ENCODE results near the gene RUNX3. TPM values are rescaled to one million over a fixed set of nuclear protein-coding genes. Genes with fewer than 3 reads are reported as not detected.

RUNX3 gene
- total RNA-seq, 4 donors from 2014 or later: 0.26 to 1.7 (median 1.6) TPM; not detected in 1

DNA sequence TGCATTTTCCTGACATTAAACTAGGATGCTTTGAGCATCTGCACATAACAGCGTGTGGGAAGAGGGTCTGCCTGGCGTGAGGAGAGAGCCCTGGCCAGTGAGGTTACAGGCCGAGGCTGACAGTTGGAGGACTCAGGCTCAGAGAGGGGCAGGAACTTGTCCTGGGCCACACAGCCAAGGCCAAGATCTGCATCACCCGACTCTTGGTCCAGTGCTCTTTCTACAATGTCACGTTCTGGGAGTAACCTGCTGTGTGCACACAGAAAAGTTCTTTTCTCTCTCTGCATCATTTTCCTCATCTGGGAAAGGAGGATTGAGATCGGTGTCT lies 42.8 kb upstream of the RUNX3 start:
- intact Hi-C loops (cut with DNase I; ENCODE audit: low total_unique reads): no loop called here
- TF ChIP-seq, protein P1, sequence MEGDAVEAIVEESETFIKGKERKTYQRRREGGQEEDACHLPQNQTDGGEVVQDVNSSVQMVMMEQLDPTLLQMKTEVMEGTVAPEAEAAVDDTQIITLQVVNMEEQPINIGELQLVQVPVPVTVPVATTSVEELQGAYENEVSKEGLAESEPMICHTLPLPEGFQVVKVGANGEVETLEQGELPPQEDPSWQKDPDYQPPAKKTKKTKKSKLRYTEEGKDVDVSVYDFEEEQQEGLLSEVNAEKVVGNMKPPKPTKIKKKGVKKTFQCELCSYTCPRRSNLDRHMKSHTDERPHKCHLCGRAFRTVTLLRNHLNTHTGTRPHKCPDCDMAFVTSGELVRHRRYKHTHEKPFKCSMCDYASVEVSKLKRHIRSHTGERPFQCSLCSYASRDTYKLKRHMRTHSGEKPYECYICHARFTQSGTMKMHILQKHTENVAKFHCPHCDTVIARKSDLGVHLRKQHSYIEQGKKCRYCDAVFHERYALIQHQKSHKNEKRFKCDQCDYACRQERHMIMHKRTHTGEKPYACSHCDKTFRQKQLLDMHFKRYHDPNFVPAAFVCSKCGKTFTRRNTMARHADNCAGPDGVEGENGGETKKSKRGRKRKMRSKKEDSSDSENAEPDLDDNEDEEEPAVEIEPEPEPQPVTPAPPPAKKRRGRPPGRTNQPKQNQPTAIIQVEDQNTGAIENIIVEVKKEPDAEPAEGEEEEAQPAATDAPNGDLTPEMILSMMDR (IDR thresholded peaks at IDR 0.05): no peak

DNA sequence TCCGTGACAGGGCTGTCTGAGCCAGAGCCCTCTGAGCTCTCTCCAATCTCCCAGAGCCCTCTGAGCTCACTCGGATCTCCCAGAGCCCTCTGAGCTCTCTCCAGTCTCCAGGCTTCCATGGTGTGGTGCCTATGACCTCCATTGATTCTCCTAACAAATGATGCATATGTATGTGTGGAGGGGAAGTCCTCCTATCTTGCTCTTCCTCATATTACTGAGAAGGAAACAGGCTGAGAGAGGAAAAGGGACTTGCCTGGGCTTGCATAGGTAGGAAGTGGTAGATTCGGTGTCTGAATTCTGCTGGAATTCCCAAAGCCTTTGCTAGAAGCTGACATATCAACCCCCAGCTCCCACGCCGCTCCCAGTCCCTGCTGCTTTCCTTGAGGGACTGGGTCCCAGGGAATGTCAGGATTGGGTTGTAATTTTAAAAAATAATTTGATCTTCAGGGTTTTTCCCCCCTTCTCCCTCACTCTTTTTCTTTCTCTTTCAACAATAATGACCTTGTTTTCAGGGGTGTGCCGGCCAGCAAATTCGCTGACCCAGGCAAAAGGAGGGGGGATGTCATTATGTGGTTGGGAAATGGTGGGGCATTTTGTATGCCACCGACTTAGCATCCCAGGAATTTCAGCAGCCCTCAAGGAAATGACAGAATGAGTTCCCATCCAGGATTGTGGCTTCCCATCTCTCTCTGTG lies 42.3 kb upstream of the RUNX3 start:
- DNase-seq: no peak
- H3K9me3 ChIP-seq: no peaks in the 10 kb centered on the region
- no peak for TF ChIP-seq POLR2A (IDR thresholded peaks at IDR 0.05)
- TF ChIP-seq, protein P1 (IDR thresholded peaks at IDR 0.05): no peak
- no peaks in the 10 kb centered on the region for H3K36me3 ChIP-seq
- H3K27ac ChIP-seq: no peak overlapping the region
- no peaks in the 10 kb centered on the region for H3K4me1 ChIP-seq
- H3K4me3 ChIP-seq: no peak overlapping the region
- intact Hi-C loops (cut with DNase I; ENCODE audit: low total_unique reads): no loop called here
- peaks cover 0 to 6% of the 10 kb centered on the region in 2 donors for H3K27me3 ChIP-seq

More for the DNA sequence above, 42.8 kb upstream of the RUNX3 start:
- no peaks in the 10 kb centered on the region for H3K36me3 ChIP-seq
- no peak overlapping the region for H3K27ac ChIP-seq
- no peak for DNase-seq
- H3K4me3 ChIP-seq: no peak overlapping the region
- H3K4me1 ChIP-seq: no peaks in the 10 kb centered on the region
- H3K27me3 ChIP-seq: peaks cover 0 to 6% of the 10 kb centered on the region in 2 donors
- no peaks in the 10 kb centered on the region for H3K9me3 ChIP-seq

DNA sequence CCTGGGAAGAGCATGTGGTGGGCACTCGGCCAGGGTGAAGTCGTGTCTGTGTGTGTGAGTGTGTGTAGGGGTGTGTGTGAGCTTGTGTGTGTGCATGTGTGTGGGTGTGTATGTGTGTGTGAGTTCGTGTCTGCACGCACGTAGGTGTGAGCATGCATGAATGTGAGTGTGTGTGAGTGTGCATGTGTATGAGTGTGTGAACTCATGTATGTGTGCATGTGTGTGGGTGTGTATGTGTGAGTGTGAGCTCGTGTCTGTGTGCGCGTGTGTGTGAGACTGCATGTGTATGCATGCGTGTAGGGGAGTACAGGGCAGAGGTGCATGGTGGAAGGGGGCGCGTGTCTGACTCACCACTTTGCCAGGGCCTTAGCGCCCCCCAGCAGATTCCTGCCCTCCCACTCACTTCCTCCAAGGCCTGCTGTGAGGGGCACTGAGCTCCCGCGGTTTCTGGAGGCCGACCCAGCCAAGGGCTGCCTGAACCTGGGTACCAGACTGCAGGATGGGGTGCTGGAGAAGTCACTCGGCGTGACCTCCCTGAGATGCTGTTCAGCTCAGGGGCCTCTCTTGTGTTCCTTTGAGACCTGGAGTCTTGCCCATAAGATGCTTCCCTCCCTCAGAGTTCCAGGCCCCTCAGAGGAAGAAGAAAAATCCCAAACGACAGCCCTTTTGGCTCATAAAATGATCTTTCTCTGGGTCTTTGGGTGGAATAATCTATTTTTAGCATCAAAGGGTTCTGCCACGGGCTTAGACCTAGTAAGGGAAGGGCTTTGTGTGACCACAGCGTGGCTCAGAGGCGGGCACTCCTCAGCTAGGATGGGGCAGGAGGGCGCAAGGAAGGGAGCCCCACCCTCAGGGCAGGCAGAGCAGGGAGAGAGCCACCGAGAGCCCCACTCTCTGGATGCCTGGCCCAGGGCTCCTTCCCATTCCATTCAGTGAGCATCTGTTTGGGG lies 41.1 kb upstream of the RUNX3 start:
- intact Hi-C loops (cut with DNase I; ENCODE audit: low total_unique reads): no loop called here
- no peak for DNase-seq
- Histone ChIP-seq H3K4me3 (no peak overlapping the region), H3K9me3 (no peaks in the 10 kb centered on the region), H3K27me3 (peaks cover 0 to 4% of the 10 kb centered on the region in 2 donors), H3K27ac (no peak overlapping the region), H3K36me3 (no peaks in the 10 kb centered on the region), H3K4me1 (no peaks in the 10 kb centered on the region)
- no peak for TF ChIP-seq POLR2A (IDR thresholded peaks at IDR 0.05)
- TF ChIP-seq, protein P1 (IDR thresholded peaks at IDR 0.05): no peak

DNA sequence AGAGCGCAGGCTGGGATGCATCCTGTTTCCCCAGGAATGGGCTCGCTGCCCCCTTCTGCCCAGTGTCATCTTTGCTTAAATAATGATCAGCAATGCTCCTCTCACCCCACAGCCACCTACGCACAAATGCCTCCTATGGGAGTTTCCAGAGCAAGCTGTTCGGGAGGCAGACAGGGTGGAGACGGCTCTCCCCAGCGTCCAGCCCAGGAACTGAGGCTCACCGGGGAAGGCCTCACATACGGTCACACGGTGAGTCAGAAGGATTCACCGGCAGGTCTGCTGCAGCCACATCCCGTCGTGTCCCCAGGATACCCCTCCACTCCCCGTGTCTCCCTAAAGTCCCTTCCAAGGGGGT lies 40.3 kb upstream of the RUNX3 start:
- TF ChIP-seq, protein P1 (IDR thresholded peaks at IDR 0.05): no peak
- no peak for TF ChIP-seq POLR2A (IDR thresholded peaks at IDR 0.05)
- intact Hi-C loops (cut with DNase I; ENCODE audit: low total_unique reads): no loop called here

More for the DNA sequence above, 40.3 kb upstream of the RUNX3 start:
- no peak for DNase-seq
- Histone ChIP-seq H3K4me3 (no peak overlapping the region), H3K4me1 (no peaks in the 10 kb centered on the region), H3K36me3 (no peaks in the 10 kb centered on the region), H3K27me3 (no peaks in the 10 kb centered on the region), H3K27ac (no peak overlapping the region), H3K9me3 (no peaks in the 10 kb centered on the region)

All from uterus (tissue), 4 donors.